HG02571 (cell line): ENCODE measurements around the gene ZNF165.
"Not testable (repeated sequence)": the region's sequence is repeated elsewhere in the genome, so short reads cannot be mapped to it uniquely, and the experiment has no call there.

Experiments
- ATAC-seq: cut with Tn5 transposase; IDR thresholded peaks from one replicate; pipeline ENCODE4 v1.9.1; 2021; ENCODE audit warnings: mild to moderate bottlenecking, moderate library complexity; ENCODE audit not compliant: unreplicated experiment

Gene ZNF165

DNA sequence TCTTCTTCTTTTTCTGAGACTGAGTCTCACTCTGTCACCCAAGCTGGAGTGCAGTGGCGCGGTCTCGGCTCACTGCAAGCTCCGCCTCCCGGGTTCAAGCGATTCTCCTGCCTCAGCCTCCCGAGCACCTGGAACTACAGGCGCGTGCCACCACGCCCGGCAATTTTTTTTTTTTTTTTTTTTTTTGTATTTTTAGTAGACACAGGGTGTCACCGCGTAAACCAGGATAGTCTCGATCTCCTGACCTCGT lies at the start of gene ZNF165:
Gene ZNF165, plus strand, starts transcription at position 188 of the 250 bp plus-strand sequence. CDS start 4,913 bp downstream, outside the sequence.
- peak; percentile 7 for ATAC-seq

- ATAC-seq = no peak
Observed at GRCh38 chr6:28053584-28053983, 26.8 kb upstream of the ZNF165 start.

DNA sequence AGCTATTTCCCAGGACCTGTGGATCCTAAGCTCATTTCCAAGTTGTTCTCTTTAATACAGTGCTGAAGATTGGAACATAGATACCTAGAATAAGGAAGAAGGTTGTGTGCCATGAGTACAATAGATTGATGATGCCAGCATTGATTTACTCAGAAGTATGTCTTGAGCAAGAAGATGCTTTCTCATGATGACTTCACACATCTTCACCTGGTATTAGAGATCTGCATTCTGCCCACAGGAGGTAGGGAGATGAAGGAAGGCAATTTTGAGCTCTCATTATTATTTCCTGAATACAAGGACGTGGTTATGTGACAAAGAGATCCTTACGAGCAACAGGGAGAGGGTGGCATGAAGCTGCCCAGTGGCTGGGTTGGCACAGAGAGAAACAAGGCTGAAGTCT lies 20.0 kb upstream of the ZNF165 start:
- ATAC-seq = no peak

GRCh38 chr6:28064272-28064671 lies 16.1 kb upstream of the ZNF165 start:
- ATAC-seq = no peak

GRCh38 chr6:28068067-28068466 lies 12.3 kb upstream of the ZNF165 start:
- no peak for ATAC-seq

DNA sequence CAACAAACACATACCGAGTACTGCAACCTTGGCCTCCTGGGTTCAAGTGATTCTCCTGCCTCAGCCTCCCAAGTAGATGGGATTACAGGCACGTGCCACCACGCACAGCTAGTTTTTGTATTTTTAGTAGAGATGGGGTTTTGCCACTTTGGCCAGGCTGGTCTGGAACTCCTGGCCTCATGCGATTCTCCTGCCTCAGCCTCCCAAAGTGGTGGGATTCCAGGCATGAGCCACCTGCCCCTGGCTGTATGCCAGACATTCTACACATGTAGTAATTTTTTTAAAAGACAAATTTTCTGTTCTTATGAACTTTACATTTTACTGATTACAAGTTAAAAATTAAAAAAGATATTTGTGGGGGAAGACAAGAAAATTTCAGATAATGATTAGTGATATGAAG lies 9.4 kb upstream of the ZNF165 start:
- ATAC-seq = not testable (repeated sequence)

DNA sequence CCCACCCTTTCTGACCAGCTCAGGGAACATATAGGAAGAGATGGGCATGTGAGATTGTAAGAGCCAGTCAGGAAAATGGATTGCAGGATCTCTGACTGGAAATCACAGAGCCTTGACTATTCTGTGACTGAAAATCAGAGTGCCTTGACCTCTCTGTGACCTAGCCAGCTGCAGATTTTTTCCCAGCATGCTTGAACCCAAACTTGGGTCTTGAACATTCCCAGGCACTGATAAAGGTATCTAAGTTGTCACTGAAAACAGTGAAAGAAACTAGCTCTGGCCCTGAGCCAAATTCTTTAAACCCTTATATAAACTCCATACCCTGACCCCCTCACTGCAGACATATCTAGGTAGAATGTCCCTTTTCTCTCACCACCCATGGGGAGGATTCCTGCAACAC lies 2.3 kb upstream of the ZNF165 start:
- no peak for ATAC-seq

DNA sequence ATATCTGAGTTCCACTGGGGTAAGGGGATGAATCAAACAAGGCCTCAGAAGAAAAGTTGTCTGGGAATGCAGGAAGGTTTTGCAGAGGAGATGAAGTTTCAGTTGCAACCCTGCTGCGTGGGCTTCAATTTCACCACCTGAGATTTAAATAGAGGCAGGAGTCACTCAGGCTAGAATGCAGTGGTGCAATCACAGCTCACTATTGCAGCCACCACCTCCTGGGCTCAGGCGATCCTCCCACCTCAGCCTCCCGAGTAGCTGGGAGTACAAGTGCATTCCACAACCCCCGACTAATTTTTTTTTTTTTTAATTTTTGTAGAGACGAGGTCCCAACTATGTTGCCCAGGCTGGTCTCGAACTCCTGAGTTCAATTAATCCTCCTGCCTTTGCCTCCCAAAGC lies 1.5 kb upstream of the ZNF165 start:
- no peak for ATAC-seq

GRCh38 chr6:28080631-28081485 lies 490 bp downstream of the ZNF165 start:
- peak; percentile 79 for ATAC-seq

- ATAC-seq = peak; percentile 44
Observed at GRCh38 chr6:28081486-28081751, 1.1 kb downstream of the ZNF165 start.

DNA sequence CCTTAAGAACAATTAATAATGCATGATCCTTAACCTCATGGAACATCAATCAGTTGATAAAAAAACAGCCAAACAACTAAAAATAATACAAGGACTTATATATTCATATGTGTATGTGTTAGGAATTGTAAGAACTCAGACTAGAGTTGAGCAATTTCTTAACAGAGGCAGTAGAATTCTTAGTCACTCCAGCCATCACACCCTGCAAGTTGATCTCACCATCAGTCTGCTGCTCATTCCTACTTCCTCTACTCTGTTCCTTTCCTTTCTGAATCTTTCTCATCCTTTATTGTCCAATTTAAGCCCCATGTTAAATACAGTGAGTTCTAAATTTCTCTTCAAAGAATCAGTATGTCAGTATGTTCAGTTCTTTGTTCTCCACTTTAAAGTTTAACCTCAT lies 2.6 kb downstream of the ZNF165 start:
- no peak for ATAC-seq

GRCh38 chr6:28089054-28089453 lies 8.7 kb downstream of the ZNF165 start:
- no peak for ATAC-seq

- no peak for ATAC-seq
Observed at GRCh38 chr6:28090917-28091586, 10.7 kb downstream of the ZNF165 start.

DNA sequence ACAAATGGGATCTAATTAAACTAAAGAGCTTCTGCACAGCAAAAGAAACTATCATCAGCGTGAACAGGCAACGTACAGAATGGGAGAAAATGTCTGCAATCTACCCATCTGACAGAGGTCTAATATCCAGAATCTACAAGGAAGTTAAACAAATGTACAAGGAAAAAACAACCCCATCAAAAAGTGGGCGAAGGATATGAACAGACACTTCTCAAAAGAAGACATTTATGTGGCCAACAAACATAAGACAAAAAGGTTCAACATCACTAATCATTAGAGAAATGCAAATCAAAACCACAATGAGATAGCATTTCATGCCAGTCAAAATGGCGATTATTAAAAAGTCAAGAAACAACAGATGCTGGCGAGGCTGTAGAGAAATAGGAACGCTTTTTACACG lies 21.9 kb downstream of the ZNF165 start:
- ATAC-seq = not testable (repeated sequence)

DNA sequence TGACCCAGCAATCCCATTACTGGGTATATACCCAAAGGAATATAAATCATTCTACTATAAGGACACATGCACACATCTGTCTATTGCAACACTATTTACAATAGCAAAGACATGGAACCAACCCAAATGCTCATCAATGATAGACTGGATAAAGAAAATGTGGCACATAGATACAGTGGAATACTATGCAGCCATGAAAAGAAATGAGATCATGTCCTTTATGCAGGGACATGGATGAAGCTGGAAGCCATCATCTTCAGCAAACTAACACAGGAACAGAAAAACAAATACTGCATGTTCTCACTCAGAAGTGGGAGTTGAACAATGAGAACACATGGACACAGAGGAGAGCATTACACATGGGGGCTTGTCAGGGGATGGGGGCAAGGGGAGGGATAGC lies 22.3 kb downstream of the ZNF165 start:
- not testable (repeated sequence) for ATAC-seq

GRCh38 chr6:28104392-28105244 lies 24.2 kb downstream of the ZNF165 start:
- ATAC-seq = peak; percentile 96

GRCh38 chr6:28105245-28105639 lies 24.9 kb downstream of the ZNF165 start:
- no peak for ATAC-seq

- no peak for ATAC-seq
Observed at GRCh38 chr6:28107506-28107905, 27.1 kb downstream of the ZNF165 start.

DNA sequence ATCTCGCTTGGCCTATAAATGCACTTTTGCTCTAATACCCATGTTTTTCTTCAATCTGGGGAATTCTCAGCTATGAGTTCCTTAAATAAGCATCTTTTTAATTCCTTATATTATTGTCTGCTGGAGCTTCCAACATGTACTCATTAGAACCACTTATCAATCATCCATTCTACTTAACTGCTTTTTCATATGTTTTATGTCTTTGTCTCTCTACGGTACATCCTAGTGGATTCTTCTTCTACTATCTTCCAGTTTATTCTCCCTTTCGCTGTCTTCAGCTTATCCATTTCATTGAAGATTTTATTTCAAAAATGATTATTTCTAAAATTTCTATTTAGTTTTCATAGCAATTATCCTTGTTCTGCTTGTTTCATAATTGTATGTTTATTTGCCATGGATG lies 31.6 kb downstream of the ZNF165 start:
- ATAC-seq = no peak

DNA sequence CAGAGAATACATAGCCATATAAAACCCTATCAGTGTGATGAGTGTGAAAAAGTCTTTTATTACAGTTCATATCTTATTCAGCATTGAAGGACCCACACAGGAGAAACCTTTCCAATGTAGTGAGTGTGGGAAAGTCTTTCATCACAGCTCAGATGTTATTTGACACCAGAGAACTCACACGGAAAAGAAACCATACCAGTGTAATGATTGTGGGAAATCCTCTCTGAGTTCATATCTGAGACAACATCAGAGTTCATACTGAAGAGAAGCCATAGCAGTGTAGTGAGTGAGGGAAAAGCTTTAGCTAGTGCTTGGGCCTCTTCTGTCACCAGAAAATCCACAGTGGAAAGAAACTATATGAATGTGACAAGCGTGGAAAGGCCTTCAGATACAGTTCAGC lies 35.4 kb downstream of the ZNF165 start:
- no peak for ATAC-seq

GRCh38 chr6:28117386-28118050 lies 37.1 kb downstream of the ZNF165 start:
- no peak for ATAC-seq
